Measurements from ENCODE around the gene SPPL2C.

SPPL2C gene

GRCh38 chr17:45818041-45818440, 26.6 kb upstream of the SPPL2C start:
- Histone ChIP-seq H3K27me3 (no peaks in the 10 kb centered on the region), H3K4me2 (no peak overlapping the region), H4K20me1 (no peaks in the 10 kb centered on the region), H3K9ac (no peak overlapping the region), H3K9me3 (no peaks in the 10 kb centered on the region), H3K36me3 (no peaks in the 10 kb centered on the region), H3K4me3 (no peak overlapping the region), H3K4me1 (0 out of 2 replicates have a peak, but pooled peaks cover 7% of the 10 kb centered on the region), H3K27ac (no peak overlapping the region)
- TF ChIP-seq Cebpa-rat (IDR thresholded peaks at IDR 0.05): no peak

GRCh38 chr17:45818699-45819098, 26.0 kb upstream of the SPPL2C start:
- H3K4me3 ChIP-seq: no peak overlapping the region
- TF ChIP-seq Cebpa-rat (IDR thresholded peaks at IDR 0.05): no peak
- peaks cover 12% of the 10 kb centered on the region for H3K4me1 ChIP-seq
- no peak overlapping the region for H3K27ac ChIP-seq
- H3K36me3 ChIP-seq: no peaks in the 10 kb centered on the region
- H3K27me3 ChIP-seq: no peaks in the 10 kb centered on the region
- no peaks in the 10 kb centered on the region for H4K20me1 ChIP-seq
- H3K4me2 ChIP-seq: no peak overlapping the region
- no peaks in the 10 kb centered on the region for H3K9me3 ChIP-seq
- H3K9ac ChIP-seq: no peak overlapping the region

GRCh38 chr17:45819632-45820031, 25.0 kb upstream of the SPPL2C start:
- H3K27ac ChIP-seq: no peak overlapping the region
- TF ChIP-seq Cebpa-rat (IDR thresholded peaks at IDR 0.05): no peak
- H3K27me3 ChIP-seq: no peaks in the 10 kb centered on the region
- no peaks in the 10 kb centered on the region for H3K9me3 ChIP-seq
- H4K20me1 ChIP-seq: no peaks in the 10 kb centered on the region
- peaks cover 18% of the 10 kb centered on the region for H3K4me1 ChIP-seq
- no peak overlapping the region for H3K4me2 ChIP-seq
- no peak overlapping the region for H3K4me3 ChIP-seq
- no peak overlapping the region for H3K9ac ChIP-seq
- no peaks in the 10 kb centered on the region for H3K36me3 ChIP-seq

GRCh38 chr17:45820052-45820780, 24.5 kb upstream of the SPPL2C start:
- no peak overlapping the region for H3K9ac ChIP-seq
- no peaks in the 10 kb centered on the region for H4K20me1 ChIP-seq
- H3K4me3 ChIP-seq: no peak overlapping the region
- peaks cover 18% of the 10 kb centered on the region for H3K4me1 ChIP-seq
- no peaks in the 10 kb centered on the region for H3K27me3 ChIP-seq
- no peak overlapping the region for H3K4me2 ChIP-seq
- no peak overlapping the region for H3K27ac ChIP-seq
- no peak for TF ChIP-seq Cebpa-rat (IDR thresholded peaks at IDR 0.05)
- H3K36me3 ChIP-seq: no peaks in the 10 kb centered on the region
- no peaks in the 10 kb centered on the region for H3K9me3 ChIP-seq

- H3K27ac ChIP-seq: no peak overlapping the region
- TF ChIP-seq Cebpa-rat (IDR thresholded peaks at IDR 0.05): no peak
- no peaks in the 10 kb centered on the region for H4K20me1 ChIP-seq
- peaks cover 18% of the 10 kb centered on the region for H3K4me1 ChIP-seq
- H3K9me3 ChIP-seq: no peaks in the 10 kb centered on the region
- H3K4me3 ChIP-seq: no peak overlapping the region
- no peaks in the 10 kb centered on the region for H3K27me3 ChIP-seq
- no peak overlapping the region for H3K4me2 ChIP-seq
- no peak overlapping the region for H3K9ac ChIP-seq
- no peaks in the 10 kb centered on the region for H3K36me3 ChIP-seq
Observed at GRCh38 chr17:45821147-45821546, 23.5 kb upstream of the SPPL2C start.

- TF ChIP-seq Cebpa-rat (IDR thresholded peaks at IDR 0.05): no peak
- H3K9ac ChIP-seq: no peak overlapping the region
- peaks cover 18% of the 10 kb centered on the region for H3K4me1 ChIP-seq
Observed at GRCh38 chr17:45823598-45823997, 21.1 kb upstream of the SPPL2C start.

GRCh38 chr17:45824475-45824874, 20.2 kb upstream of the SPPL2C start:
- Histone ChIP-seq H3K9me3 (no peaks in the 10 kb centered on the region), H3K27me3 (no peaks in the 10 kb centered on the region), H3K27ac (no peak overlapping the region), H3K4me3 (no peak overlapping the region), H3K4me2 (no peak overlapping the region), H4K20me1 (no peaks in the 10 kb centered on the region), H3K4me1 (peaks cover 18% of the 10 kb centered on the region), H3K9ac (no peak overlapping the region), H3K36me3 (no peaks in the 10 kb centered on the region)
- TF ChIP-seq Cebpa-rat (IDR thresholded peaks at IDR 0.05): no peak

More at GRCh38 chr17:45823598-45823997, 21.1 kb upstream of the SPPL2C start:
- Histone ChIP-seq H4K20me1 (no peaks in the 10 kb centered on the region), H3K36me3 (no peaks in the 10 kb centered on the region), H3K4me3 (no peak overlapping the region), H3K9me3 (no peaks in the 10 kb centered on the region), H3K27me3 (no peaks in the 10 kb centered on the region), H3K4me2 (peak overlapping the region; percentile 33), H3K27ac (no peak overlapping the region)

GRCh38 chr17:45824901-45825492, 19.7 kb upstream of the SPPL2C start:
- Histone ChIP-seq H3K4me3 (no peak overlapping the region), H3K27ac (no peak overlapping the region), H3K9ac (no peak overlapping the region), H3K4me2 (no peak overlapping the region), H3K27me3 (no peaks in the 10 kb centered on the region), H4K20me1 (no peaks in the 10 kb centered on the region), H3K4me1 (peaks cover 14% of the 10 kb centered on the region), H3K36me3 (no peaks in the 10 kb centered on the region), H3K9me3 (no peaks in the 10 kb centered on the region)
- TF ChIP-seq Cebpa-rat (IDR thresholded peaks at IDR 0.05): no peak

GRCh38 chr17:45825792-45826191, 18.9 kb upstream of the SPPL2C start:
- no peak for TF ChIP-seq Cebpa-rat (IDR thresholded peaks at IDR 0.05)
- no peaks in the 10 kb centered on the region for H3K27me3 ChIP-seq

GRCh38 chr17:45826919-45827588, 17.6 kb upstream of the SPPL2C start:
- H3K4me2 ChIP-seq: no peak overlapping the region
- H3K9ac ChIP-seq: no peak overlapping the region
- H3K27ac ChIP-seq: no peak overlapping the region
- no peaks in the 10 kb centered on the region for H3K36me3 ChIP-seq
- TF ChIP-seq Cebpa-rat (IDR thresholded peaks at IDR 0.05): no peak
- H3K9me3 ChIP-seq: no peaks in the 10 kb centered on the region
- no peaks in the 10 kb centered on the region for H3K27me3 ChIP-seq
- H3K4me1 ChIP-seq: peaks cover 11% of the 10 kb centered on the region
- no peaks in the 10 kb centered on the region for H4K20me1 ChIP-seq
- H3K4me3 ChIP-seq: no peak overlapping the region

More at GRCh38 chr17:45825792-45826191, 18.9 kb upstream of the SPPL2C start:
- Histone ChIP-seq H3K9ac (no peak overlapping the region), H4K20me1 (no peaks in the 10 kb centered on the region), H3K27ac (no peak overlapping the region), H3K36me3 (no peaks in the 10 kb centered on the region), H3K4me3 (no peak overlapping the region), H3K9me3 (no peaks in the 10 kb centered on the region), H3K4me1 (peaks cover 11% of the 10 kb centered on the region), H3K4me2 (no peak overlapping the region)
